ENCODE data around the gene ATG16L2.

The ATG16L2 gene

GRCh38 chr11:72778535-72779494 lies 35.4 kb upstream of the ATG16L2 start:
- no peak overlapping the region for H3K4me3 ChIP-seq (ENCODE audit: low read depth, low read length)
- ChIA-PET POLR2A (interaction anchor here (0.6 to 1.2 kb wide), 2 partner anchors 12 to 14 kb away, joined by 3 to 4 read pairs; no protein-coding TSS in a partner anchor), CTCF (interaction anchor here (1.3 to 2.6 kb wide), 2 partner anchors 15 kb away, joined by 4 to 9 read pairs; partner anchors contain the start of gene STARD10)
- no peak overlapping the region for H3K27ac ChIP-seq (ENCODE audit: extremely low read depth, low read depth, low read length)
- no peaks in the 10 kb centered on the region for H3K4me1 ChIP-seq (ENCODE audit: control insufficient read depth, insufficient read depth, low read length)
- H3K9me3 ChIP-seq (ENCODE audit: control insufficient read depth, insufficient read depth, low read depth, low read length), result no peaks in the 10 kb centered on the region
- TF ChIP-seq KLF1 (tag by site-specific recombination; IDR thresholded peaks at IDR 0.05) (peak; percentile 70), KLF17 (tag by site-specific recombination; IDR thresholded peaks at IDR 0.05) (no peak)
- peaks cover 0 to 5% of the 10 kb centered on the region in 2 experiments; a peak in 1 of 3 replicates for H3K36me3 ChIP-seq (ENCODE audit: control insufficient read depth in 2 of 2, insufficient read depth in 1 of 2, low read length in 2 of 2)

GRCh38 chr11:72779495-72780128 lies 34.6 kb upstream of the ATG16L2 start:
- Histone ChIP-seq H3K9me3 (ENCODE audit: control insufficient read depth, insufficient read depth, low read depth, low read length) (no peaks in the 10 kb centered on the region), H3K4me1 (ENCODE audit: control insufficient read depth, insufficient read depth, low read length) (no peaks in the 10 kb centered on the region), H3K36me3 (ENCODE audit: control insufficient read depth in 2 of 2, insufficient read depth in 1 of 2, low read length in 2 of 2) (peaks cover 0 to 5% of the 10 kb centered on the region in 2 experiments; a peak in 1 of 3 replicates), H3K4me3 (ENCODE audit: low read depth, low read length) (no peak overlapping the region), H3K27ac (ENCODE audit: extremely low read depth, low read depth, low read length) (no peak overlapping the region)
- TF ChIP-seq ZNF366 (tag by site-specific recombination; conservative IDR thresholded peaks at IDR 0.05) (0 out of 2 replicates have a peak, but pooled peaks have one; percentile 33), ZNF26 (tag by site-specific recombination; IDR thresholded peaks at IDR 0.05) (no peak), ZNF677 (tag by site-specific recombination; IDR thresholded peaks at IDR 0.05) (no peak)
- ChIA-PET CTCF (interaction anchor here (2.6 kb wide), 1 partner anchor 14 kb away, joined by 9 read pairs; the partner anchor contains the start of gene STARD10), POLR2A (interaction anchor here (1.2 kb wide), 1 partner anchor 11 kb away, joined by 3 read pairs; no protein-coding TSS in a partner anchor)

- TF ChIP-seq SCRT2 (tag by site-specific recombination; IDR thresholded peaks at IDR 0.05), result peak; percentile 51
- TF ChIP-seq ZBTB48 (tag by site-specific recombination; IDR thresholded peaks at IDR 0.05), result peak; percentile 47; the same call in 1 of the 2 replicates
- peak; percentile 53 for TF ChIP-seq ZNF341 (tag by site-specific recombination; IDR thresholded peaks at IDR 0.05; ENCODE audit: low read depth)
- no peak for TF ChIP-seq ZNF335 (tag by site-specific recombination; conservative IDR thresholded peaks at IDR 0.05)
- TF ChIP-seq ZNF624 (tag by site-specific recombination; IDR thresholded peaks at IDR 0.05), result no peak
- TF ChIP-seq INSM2 (tag by site-specific recombination; IDR thresholded peaks at IDR 0.05), result no peak
- no peak for TF ChIP-seq ZNF549 (tag by site-specific recombination; IDR thresholded peaks at IDR 0.05)
- CTCF ChIA-PET, result interaction anchor here (2.6 kb wide), 1 partner anchor 14 kb away, joined by 9 read pairs; the partner anchor contains the start of gene STARD10
- Histone ChIP-seq H3K36me3 (ENCODE audit: control insufficient read depth in 2 of 2, insufficient read depth in 1 of 2, low read length in 2 of 2) (peaks cover 0 to 5% of the 10 kb centered on the region in 2 experiments; a peak in 1 of 3 replicates), H3K27ac (ENCODE audit: extremely low read depth, low read depth, low read length) (no peak overlapping the region), H3K4me3 (ENCODE audit: low read depth, low read length) (peak overlapping the region; percentile 28), H3K4me1 (ENCODE audit: control insufficient read depth, insufficient read depth, low read length) (no peaks in the 10 kb centered on the region), H3K9me3 (ENCODE audit: control insufficient read depth, insufficient read depth, low read depth, low read length) (no peaks in the 10 kb centered on the region)
- POLR2A ChIA-PET, result no interaction called here
Measured at GRCh38 chr11:72780296-72781062, 33.7 kb upstream of the ATG16L2 start.

Measured in HEK293 (cell line).